PC-3 (cell line): ENCODE data around the gene SREK1.

ENCODE experiments used
- CTCF ChIP-seq: fragments of 300-600 bp; sonication (generic); conservative IDR thresholded peaks from 2 replicates; pipeline ENCODE4 v1.5.1; 2017; ENCODE audit warnings: antibody characterized with exemption, low read depth, mild to moderate bottlenecking, low read length
- EZH2 ChIP-seq: fragments of 300-600 bp; sonication (generic); IDR thresholded peaks from one replicate; pipeline ENCODE4 v1.6.1; 2017; ENCODE audit warnings: antibody characterized with exemption, mild to moderate bottlenecking, low read length; ENCODE audit not compliant: unreplicated experiment
- EZH2phosphoT487 ChIP-seq: fragments of 300-600 bp; sonication (generic); IDR thresholded peaks from 2 replicates; pipeline ENCODE4 v1.6.1; 2018; ENCODE audit warnings: mild to moderate bottlenecking, antibody characterized with exemption, low read length, borderline replicate concordance

GRCh38 chr5:66136053-66136452 is 8.0 kb upstream of the SREK1 start:
- TF ChIP-seq CTCF (no peak), EZH2 (no peak), EZH2phosphoT487 (no peak)
